Measurements from ENCODE around the gene HNRNPAB. TPM values are rescaled to one million over a fixed set of nuclear protein-coding genes. Genes with fewer than 3 reads are reported as not detected.
A peak's percentile ranks its signal among the peaks of the same experiment; 100 is the strongest.

Gene HNRNPAB
- total and polyA plus RNA-seq, 9 of the 15 experiments (the other 6 are each of a cell fraction or from before 2014, with no cell fraction given): 34.6 to 425 (median 236) TPM

DNA sequence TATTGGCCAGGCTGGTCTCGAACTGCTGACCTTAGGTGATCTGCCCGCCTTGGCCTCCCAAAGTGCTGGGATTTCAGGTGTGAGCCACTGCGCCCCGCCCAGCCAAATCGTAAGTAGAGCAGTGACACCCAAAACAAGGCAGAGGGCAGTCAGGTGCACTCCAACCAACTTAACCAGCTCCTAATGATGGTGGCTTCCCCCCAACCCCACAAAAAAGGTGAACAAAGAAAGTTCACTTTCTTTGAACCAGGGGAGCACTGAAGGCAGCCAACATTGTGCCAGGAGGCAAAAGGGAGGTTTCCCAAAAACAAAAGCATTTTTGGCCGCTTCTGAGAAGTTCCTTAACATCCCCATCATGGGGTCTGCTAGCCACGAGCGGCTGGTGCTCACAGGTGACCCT lies 26.8 kb upstream of the HNRNPAB start:
- Histone ChIP-seq H3K4me1 (replicated peaks in 1 of 2; ENCODE audit: control insufficient read depth in 2 of 2, insufficient read depth in 2 of 2, low read length in 2 of 2) (peaks cover 12 to 13% of the 10 kb centered on the region in 2 experiments), H2AFZ (ENCODE audit: low read depth, low read length) (no peak overlapping the region), H3K27ac (ENCODE audit: extremely low read depth, low read depth, low read length) (no peak overlapping the region), H3K9ac (ENCODE audit: insufficient read depth in 1 of 2, low read depth in 2 of 2, low read length in 2 of 2) (no peak overlapping the region), H3K4me2 (ENCODE audit: insufficient read depth, low read length) (no peak overlapping the region), H4K20me1 (replicated peaks; ENCODE audit: control insufficient read depth, insufficient read depth, low read length) (no peaks in the 10 kb centered on the region), H3K27me3 (ENCODE audit: control insufficient read depth in 2 of 2, insufficient read depth in 2 of 2, low read length in 2 of 2) (no peaks in the 10 kb centered on the region), H3K9me3 (replicated peaks; ENCODE audit: control insufficient read depth, insufficient read depth, low read depth, low read length) (0 out of 2 replicates have a peak, but pooled peaks cover 2% of the 10 kb centered on the region), H3K79me2 (ENCODE audit: control insufficient read depth, insufficient read depth, low read length) (no peaks in the 10 kb centered on the region), H3K9me1 (ENCODE audit: control insufficient read depth, insufficient read depth, low read length) (no peaks in the 10 kb centered on the region), H3K4me3 (no peak overlapping the region), H3K36me3 (ENCODE audit: control insufficient read depth, insufficient read depth, low read length) (no peaks in the 10 kb centered on the region)
- DNase-seq (ENCODE audit: extremely low read depth in 1 of 4, low spot score in 3 of 4): no peak
- intact Hi-C loops (cut with micrococcal nuclease) (no loop called here), in situ Hi-C loops (cut with MboI) (no loop called here)
- peak; percentile 35; the same call in 1 of the 3 replicates for ATAC-seq
- ChIA-PET CTCF (ENCODE audit: low intra/inter-chr PET ratio) (no interaction called here), POLR2A (interaction anchor here (1.4 to 1.5 kb wide), 2 partner anchors 26 to 29 kb away, joined by 3 to 4 read pairs; partner anchors contain the start of gene HNRNPAB)
- TF ChIP-seq GTF2E2 (tag; IDR thresholded peaks at IDR 0.05) (no peak), ZFP30 (CRISPR knock-in tag; IDR thresholded peaks at IDR 0.05; ENCODE audit: borderline replicate concordance) (no peak), FOXM1 (IDR thresholded peaks at IDR 0.05; ENCODE audit: low read depth) (no peak), FOXM1 (CRISPR knock-in tag; IDR thresholded peaks at IDR 0.05; ENCODE audit: low read depth) (no peak), RBFOX2 (IDR thresholded peaks at IDR 0.05; ENCODE audit: low read depth, low read length) (no peak), ZNF175 (CRISPR knock-in tag; IDR thresholded peaks at IDR 0.05; ENCODE audit: low read depth) (no peak), NCOA1 (IDR thresholded peaks at IDR 0.05; ENCODE audit: low read depth) (no peak), ZNF3 (CRISPR knock-in tag; IDR thresholded peaks at IDR 0.05) (no peak), KDM2B (CRISPR knock-in tag; IDR thresholded peaks at IDR 0.05) (no peak), PHB2 (IDR thresholded peaks at IDR 0.05; ENCODE audit: low read depth) (no peak), PPARD (CRISPR knock-in tag; IDR thresholded peaks at IDR 0.05) (no peak), XRCC4 (IDR thresholded peaks at IDR 0.05; ENCODE audit: extremely low read depth, insufficient read depth, insufficient read length) (no peak), SFPQ (IDR thresholded peaks at IDR 0.05; ENCODE audit: low read depth, low read length) (no peak), RBM17 (IDR thresholded peaks at IDR 0.05; ENCODE audit: borderline replicate concordance, low read depth, low read length) (no peak), ARID3A (IDR thresholded peaks at IDR 0.05; ENCODE audit: borderline replicate concordance, low read depth, low read length) (no peak), CTBP1 (IDR thresholded peaks at IDR 0.05; ENCODE audit: borderline replicate concordance) (no peak), HDAC6 (IDR thresholded peaks at IDR 0.05; ENCODE audit: low read depth, low read length) (no peak), TBP (optimal IDR thresholded peaks at IDR 0.05; ENCODE audit: low read depth, low read length) (no peak)
- TF ChIP-seq, protein P1, sequence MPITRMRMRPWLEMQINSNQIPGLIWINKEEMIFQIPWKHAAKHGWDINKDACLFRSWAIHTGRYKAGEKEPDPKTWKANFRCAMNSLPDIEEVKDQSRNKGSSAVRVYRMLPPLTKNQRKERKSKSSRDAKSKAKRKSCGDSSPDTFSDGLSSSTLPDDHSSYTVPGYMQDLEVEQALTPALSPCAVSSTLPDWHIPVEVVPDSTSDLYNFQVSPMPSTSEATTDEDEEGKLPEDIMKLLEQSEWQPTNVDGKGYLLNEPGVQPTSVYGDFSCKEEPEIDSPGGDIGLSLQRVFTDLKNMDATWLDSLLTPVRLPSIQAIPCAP (CRISPR knock-in tag; IDR thresholded peaks at IDR 0.05; ENCODE audit: borderline replicate concordance): no peak
- 70% methylated on average over 8 of the region's 8 CpGs for WGBS (ENCODE audit: insufficient coverage, low coverage, missing lambda C conversion rate)
- no TSS peak for BruUV-seq (replicated peaks)
- FAIRE-seq: no peak

Data from K562 (cell line).